Measurements from ENCODE around the gene ZNF536.

ZNF536 gene

DNA sequence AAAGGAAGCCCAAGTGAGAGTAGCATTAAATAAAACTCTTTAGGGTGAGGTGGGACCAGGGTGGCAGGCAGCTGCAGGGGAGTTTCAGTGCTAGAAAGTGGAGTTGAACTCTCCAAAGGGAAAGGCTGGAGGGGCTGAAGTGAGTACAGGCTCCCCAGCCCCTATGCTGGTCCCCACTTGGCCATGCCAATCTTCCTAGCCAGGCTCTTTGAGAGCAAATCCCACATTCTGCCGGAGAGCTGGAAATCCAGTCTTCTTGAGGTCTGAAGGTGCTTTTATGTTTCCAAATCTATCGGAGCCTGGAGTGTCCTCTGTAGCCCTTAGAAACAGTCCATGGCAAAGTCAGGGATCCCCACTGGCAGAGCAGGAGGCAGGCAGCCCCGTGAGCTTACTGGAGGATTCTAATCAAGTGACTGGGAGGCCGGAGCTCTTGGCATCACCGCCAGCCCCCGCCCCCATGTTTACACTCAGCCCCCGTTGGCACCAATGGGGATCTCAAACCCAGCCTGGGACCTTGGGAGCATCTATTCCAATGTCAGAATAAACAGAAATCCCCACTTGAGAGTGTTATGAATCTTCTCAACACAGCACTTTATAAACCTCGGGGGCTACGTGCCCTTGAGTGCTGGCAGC is 18.3 kb downstream of the ZNF536 start:
- Histone ChIP-seq H3K36me3 (replicated peaks; ENCODE audit: insufficient read depth, low read length) (no peaks in the 10 kb centered on the region), H3K9ac (ENCODE audit: low read length) (no peak overlapping the region), H3K9me3 (replicated peaks; ENCODE audit: insufficient read depth, low read length) (no peaks in the 10 kb centered on the region), H4K20me1 (ENCODE audit: insufficient read depth, low read length) (no peaks in the 10 kb centered on the region), H3K79me2 (ENCODE audit: low read length) (no peaks in the 10 kb centered on the region), H3K4me3 (ENCODE audit: low read length) (no peak overlapping the region), H3K27ac (ENCODE audit: low read length) (no peak overlapping the region), H3K4me2 (ENCODE audit: low read depth, low read length) (no peak overlapping the region), H2AFZ (ENCODE audit: low read length) (no peak overlapping the region), H3K9me2 (replicated peaks; ENCODE audit: insufficient read depth, low read length) (no peaks in the 10 kb centered on the region), H3F3A (ENCODE audit: insufficient read depth, low read length) (no peaks in the 10 kb centered on the region), H3K27me3 (replicated peaks; ENCODE audit: insufficient read depth, low read length) (peaks cover 46% of the 10 kb centered on the region), H3K4me1 (ENCODE audit: low read length) (no peaks in the 10 kb centered on the region)
- no peak for DNase-seq
- TF ChIP-seq EZH2phosphoT487 (IDR thresholded peaks at IDR 0.05; ENCODE audit: low read length) (no peak), EZH2 (optimal IDR thresholded peaks at IDR 0.05; ENCODE audit: low read depth, low read length) (no peak)
- TF ChIP-seq, protein P1, sequence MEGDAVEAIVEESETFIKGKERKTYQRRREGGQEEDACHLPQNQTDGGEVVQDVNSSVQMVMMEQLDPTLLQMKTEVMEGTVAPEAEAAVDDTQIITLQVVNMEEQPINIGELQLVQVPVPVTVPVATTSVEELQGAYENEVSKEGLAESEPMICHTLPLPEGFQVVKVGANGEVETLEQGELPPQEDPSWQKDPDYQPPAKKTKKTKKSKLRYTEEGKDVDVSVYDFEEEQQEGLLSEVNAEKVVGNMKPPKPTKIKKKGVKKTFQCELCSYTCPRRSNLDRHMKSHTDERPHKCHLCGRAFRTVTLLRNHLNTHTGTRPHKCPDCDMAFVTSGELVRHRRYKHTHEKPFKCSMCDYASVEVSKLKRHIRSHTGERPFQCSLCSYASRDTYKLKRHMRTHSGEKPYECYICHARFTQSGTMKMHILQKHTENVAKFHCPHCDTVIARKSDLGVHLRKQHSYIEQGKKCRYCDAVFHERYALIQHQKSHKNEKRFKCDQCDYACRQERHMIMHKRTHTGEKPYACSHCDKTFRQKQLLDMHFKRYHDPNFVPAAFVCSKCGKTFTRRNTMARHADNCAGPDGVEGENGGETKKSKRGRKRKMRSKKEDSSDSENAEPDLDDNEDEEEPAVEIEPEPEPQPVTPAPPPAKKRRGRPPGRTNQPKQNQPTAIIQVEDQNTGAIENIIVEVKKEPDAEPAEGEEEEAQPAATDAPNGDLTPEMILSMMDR (IDR thresholded peaks at IDR 0.05; ENCODE audit: low read length) = no peak

GRCh38 chr19:30391052-30391451 is 18.9 kb downstream of the ZNF536 start:
- no peak for DNase-seq
- Histone ChIP-seq H3K4me1 (ENCODE audit: low read length) (no peaks in the 10 kb centered on the region), H3K9ac (ENCODE audit: low read length) (no peak overlapping the region), H3K9me2 (replicated peaks; ENCODE audit: insufficient read depth, low read length) (no peaks in the 10 kb centered on the region), H3K79me2 (ENCODE audit: low read length) (no peaks in the 10 kb centered on the region), H3K4me2 (ENCODE audit: low read depth, low read length) (no peak overlapping the region), H3K9me3 (replicated peaks; ENCODE audit: insufficient read depth, low read length) (no peaks in the 10 kb centered on the region), H3K27me3 (replicated peaks; ENCODE audit: insufficient read depth, low read length) (peaks cover 52% of the 10 kb centered on the region), H3K36me3 (replicated peaks; ENCODE audit: insufficient read depth, low read length) (no peaks in the 10 kb centered on the region), H2AFZ (ENCODE audit: low read length) (no peak overlapping the region), H3K27ac (ENCODE audit: low read length) (no peak overlapping the region), H3K4me3 (ENCODE audit: low read length) (no peak overlapping the region), H4K20me1 (ENCODE audit: insufficient read depth, low read length) (no peaks in the 10 kb centered on the region), H3F3A (ENCODE audit: insufficient read depth, low read length) (no peaks in the 10 kb centered on the region)
- TF ChIP-seq EZH2 (optimal IDR thresholded peaks at IDR 0.05; ENCODE audit: low read depth, low read length) (no peak), EZH2phosphoT487 (IDR thresholded peaks at IDR 0.05; ENCODE audit: low read length) (no peak)
- TF ChIP-seq, protein P1 (IDR thresholded peaks at IDR 0.05; ENCODE audit: low read length) = no peak

DNA sequence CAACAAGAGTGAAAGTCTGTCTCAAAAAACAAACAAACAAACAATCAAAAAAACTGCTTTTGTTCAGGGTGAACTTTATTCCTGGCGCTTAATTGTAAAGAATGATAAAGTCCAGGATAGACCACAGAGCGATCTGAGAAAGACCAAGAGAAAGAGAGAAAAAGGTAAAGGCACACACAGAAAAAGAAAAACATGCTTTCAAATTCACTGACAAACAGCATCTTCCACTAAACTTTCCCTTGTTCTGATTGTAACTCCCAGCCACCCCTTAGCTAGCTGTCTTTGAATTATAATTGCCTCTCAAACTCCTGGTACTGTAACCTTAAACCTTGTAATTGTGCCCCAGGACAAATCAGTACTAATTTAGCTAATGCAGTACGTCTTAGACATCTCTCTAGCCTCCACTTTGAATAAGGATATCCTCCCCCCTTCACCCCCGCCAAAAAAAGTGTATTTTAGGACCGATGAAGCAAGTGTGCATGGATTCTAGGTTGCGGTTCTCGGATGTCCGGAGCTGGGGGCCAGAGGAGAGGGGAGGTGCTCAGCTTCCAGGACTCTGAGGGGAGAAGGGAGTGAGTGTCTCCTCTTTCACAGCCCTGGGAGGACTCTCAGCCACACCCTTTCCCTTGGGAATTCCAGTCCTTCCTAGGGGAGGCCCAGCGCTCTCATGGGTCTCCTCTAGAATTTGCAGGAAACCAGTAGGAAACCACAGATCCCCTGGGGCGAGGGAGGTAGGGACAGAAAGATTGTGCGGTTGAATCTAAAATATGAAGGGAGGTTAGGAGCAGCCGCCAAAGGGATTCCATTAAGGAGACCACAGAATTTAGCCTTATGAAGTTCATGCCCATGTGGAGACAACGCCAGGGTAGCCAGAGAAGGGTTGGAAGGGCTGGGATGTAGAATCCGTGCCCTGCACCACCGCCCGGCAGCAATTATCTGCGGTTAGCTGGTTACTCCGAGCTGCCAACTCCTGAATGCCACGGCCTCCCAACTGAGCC is 19.7 kb downstream of the ZNF536 start:
- no peak overlapping the region for H3K4me2 ChIP-seq (ENCODE audit: low read depth, low read length)
- no peaks in the 10 kb centered on the region for H3F3A ChIP-seq (ENCODE audit: insufficient read depth, low read length)
- DNase-seq = no peak
- no peak overlapping the region for H3K4me3 ChIP-seq (ENCODE audit: low read length)
- H3K79me2 ChIP-seq (ENCODE audit: low read length) = no peaks in the 10 kb centered on the region
- H4K20me1 ChIP-seq (ENCODE audit: insufficient read depth, low read length) = no peaks in the 10 kb centered on the region
- no peaks in the 10 kb centered on the region for H3K9me3 ChIP-seq (replicated peaks; ENCODE audit: insufficient read depth, low read length)
- no peaks in the 10 kb centered on the region for H3K4me1 ChIP-seq (ENCODE audit: low read length)
- TF ChIP-seq, protein P1 (IDR thresholded peaks at IDR 0.05; ENCODE audit: low read length) = no peak
- no peak for TF ChIP-seq EZH2 (optimal IDR thresholded peaks at IDR 0.05; ENCODE audit: low read depth, low read length)
- TF ChIP-seq EZH2phosphoT487 (IDR thresholded peaks at IDR 0.05; ENCODE audit: low read length) = no peak
- no peaks in the 10 kb centered on the region for H3K36me3 ChIP-seq (replicated peaks; ENCODE audit: insufficient read depth, low read length)
- H3K9ac ChIP-seq (ENCODE audit: low read length) = no peak overlapping the region
- no peak overlapping the region for H3K27ac ChIP-seq (ENCODE audit: low read length)
- H2AFZ ChIP-seq (ENCODE audit: low read length) = no peak overlapping the region
- H3K9me2 ChIP-seq (replicated peaks; ENCODE audit: insufficient read depth, low read length) = no peaks in the 10 kb centered on the region
- peaks cover 53% of the 10 kb centered on the region for H3K27me3 ChIP-seq (replicated peaks; ENCODE audit: insufficient read depth, low read length)
